GM19467 (cell line): ENCODE results near the gene TMEM52.
A peak's percentile ranks its signal among the peaks of the same experiment; 100 is the strongest.
"Not testable (repeated sequence)": the region's sequence is repeated elsewhere in the genome, so short reads cannot be mapped to it uniquely, and the experiment has no call there.

Source experiments
- ATAC-seq: cut with Tn5 transposase; IDR thresholded peaks from one replicate; pipeline ENCODE4 v1.9.1; 2021; ENCODE audit warnings: mild to moderate bottlenecking, moderate library complexity; ENCODE audit not compliant: unreplicated experiment

Gene TMEM52

GRCh38 chr1:1895456-1896336, 23.4 kb downstream of the TMEM52 start:
- ATAC-seq: no peak

- no peak for ATAC-seq
These were observed 24.0 kb downstream of the TMEM52 start for GRCh38 chr1:1895060-1895418.

GRCh38 chr1:1894354-1895059, 24.6 kb downstream of the TMEM52 start:
- no peak for ATAC-seq

GRCh38 chr1:1893997-1894353, 25.1 kb downstream of the TMEM52 start:
- ATAC-seq: no peak

GRCh38 chr1:1893291-1893985, 25.6 kb downstream of the TMEM52 start:
- no peak for ATAC-seq

GRCh38 chr1:1892763-1893120, 26.3 kb downstream of the TMEM52 start:
- ATAC-seq: no peak

- no peak for ATAC-seq
These were observed 26.9 kb downstream of the TMEM52 start for GRCh38 chr1:1892079-1892762.

GRCh38 chr1:1891349-1892078, 27.6 kb downstream of the TMEM52 start:
- ATAC-seq: peak; percentile 18

- peak; percentile 63 for ATAC-seq
These were observed 28.4 kb downstream of the TMEM52 start, which contains the start of gene GNB1 for GRCh38 chr1:1890506-1891348. Gene GNB1, minus strand, starts transcription at chr1:1891087. Its CDS starts 65,634 bp downstream, at chr1:1825453.

- ATAC-seq: peak; percentile 33
These were observed 29.1 kb downstream of the TMEM52 start for GRCh38 chr1:1889847-1890505.

- ATAC-seq: no peak
These were observed 29.9 kb downstream of the TMEM52 start for GRCh38 chr1:1889090-1889750.

- not testable (repeated sequence) for ATAC-seq
These were observed 35.2 kb downstream of the TMEM52 start for GRCh38 chr1:1883890-1884289.

GRCh38 chr1:1883092-1883873, 35.8 kb downstream of the TMEM52 start:
- no peak for ATAC-seq

GRCh38 chr1:1881727-1882126, 37.4 kb downstream of the TMEM52 start:
- ATAC-seq: no peak

- ATAC-seq: no peak
These were observed 38.3 kb downstream of the TMEM52 start for GRCh38 chr1:1880617-1881312.

- no peak for ATAC-seq
These were observed 39.1 kb downstream of the TMEM52 start for GRCh38 chr1:1879942-1880341.

GRCh38 chr1:1877865-1878436, 41.1 kb downstream of the TMEM52 start:
- ATAC-seq: no peak
